Immature natural killer cell (primary cell): ENCODE data around the gene KRT28. TPM values are rescaled to one million over a fixed set of nuclear protein-coding genes. Genes with fewer than 3 reads are reported as not detected.
"Not testable (repeated sequence)": the region's sequence is repeated elsewhere in the genome, so short reads cannot be mapped to it uniquely, and the experiment has no call there.

Experiments used
- DNase-seq, 3 donors: peaks; one replicate each; pipeline ENCODE4 v3.0.0; 2022; ENCODE audit warnings: mixed read lengths in 1 of 3
- H3K27ac Mint-ChIP-seq, 6 donors: one replicate each; pipeline ENCODE4 v1.8.0; 2020; ENCODE audit warnings: mixed read lengths in 6 of 6, mild to moderate bottlenecking in 5 of 6, inconsistent platforms in 4 of 6, moderate library complexity in 3 of 6
- H3K27me3 Mint-ChIP-seq, 3 donors: one replicate each; pipeline ENCODE4 v1.8.0; 2020 to 2021; ENCODE audit warnings: low read depth in 3 of 3, mild to moderate bottlenecking in 3 of 3, mixed read lengths in 3 of 3, moderate library complexity in 3 of 3, inconsistent platforms in 1 of 3
- H3K36me3 Mint-ChIP-seq, 3 donors: one replicate each; pipeline ENCODE4 v1.8.0; 2020; ENCODE audit warnings: mixed read lengths in 3 of 3, inconsistent platforms in 2 of 3, mild to moderate bottlenecking in 2 of 3
- H3K4me1 Mint-ChIP-seq, 2 donors: one replicate each; pipeline ENCODE4 v1.8.0; 2020; ENCODE audit warnings: inconsistent platforms in 2 of 2, mild to moderate bottlenecking in 2 of 2, mixed read lengths in 2 of 2, moderate library complexity in 1 of 2
- H3K4me3 Mint-ChIP-seq, 5 donors: one replicate each; pipeline ENCODE4 v1.8.0; 2020; ENCODE audit warnings: mild to moderate bottlenecking in 5 of 5, mixed read lengths in 5 of 5, inconsistent platforms in 3 of 5, moderate library complexity in 3 of 5
- H3K9me3 Mint-ChIP-seq, 6 donors: one replicate each; pipeline ENCODE4 v1.8.0; 2020; ENCODE audit warnings: mild to moderate bottlenecking in 6 of 6, mixed read lengths in 6 of 6, inconsistent platforms in 4 of 6, moderate library complexity in 3 of 6
- polyA plus RNA-seq, 3 donors: library from polyadenylated mRNA; unstranded; fragments of 300-500 nt; fragmentation: Illumina TruSeq; gene quantifications; one replicate each; pipeline ENCODE4 v1.2.3, GENCODE V29; 2021

The KRT28 gene
- polyA plus RNA-seq, 3 donors from 2014 or later: not detected

DNA sequence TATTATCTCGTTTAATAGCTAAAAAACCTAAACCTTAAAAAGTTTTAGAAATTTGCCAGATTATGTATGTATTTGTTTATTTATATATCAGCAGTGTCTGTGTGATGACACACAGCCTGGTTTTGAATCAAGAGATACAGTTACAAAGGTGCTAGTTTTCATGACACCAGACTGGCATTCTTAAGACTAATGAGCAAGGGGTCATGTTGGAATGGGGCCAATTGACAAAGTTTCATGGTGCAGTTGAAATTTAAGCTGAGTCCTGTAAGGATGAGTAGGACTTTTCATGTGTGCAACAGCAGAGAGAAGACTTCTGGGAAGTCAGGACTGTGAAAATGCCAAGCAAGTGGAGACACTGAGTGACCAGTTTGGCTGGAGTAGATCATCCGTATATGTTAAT, 25.8 kb upstream of the KRT28 start:
- Mint-ChIP-seq H3K4me3 (no peak overlapping the region), H3K4me1 (peaks cover 0 to under 1% of the 10 kb centered on the region in 2 donors), H3K9me3 (peaks cover 0 to 5% (median 0%) of the 10 kb centered on the region in 6 donors), H3K36me3 (peaks cover 18 to 38% (median 35%) of the 10 kb centered on the region in 3 donors), H3K27me3 (peaks cover 1 to 13% (median 9%) of the 10 kb centered on the region in 3 donors), H3K27ac (no peak overlapping the region)
- DNase-seq: no peak

DNA sequence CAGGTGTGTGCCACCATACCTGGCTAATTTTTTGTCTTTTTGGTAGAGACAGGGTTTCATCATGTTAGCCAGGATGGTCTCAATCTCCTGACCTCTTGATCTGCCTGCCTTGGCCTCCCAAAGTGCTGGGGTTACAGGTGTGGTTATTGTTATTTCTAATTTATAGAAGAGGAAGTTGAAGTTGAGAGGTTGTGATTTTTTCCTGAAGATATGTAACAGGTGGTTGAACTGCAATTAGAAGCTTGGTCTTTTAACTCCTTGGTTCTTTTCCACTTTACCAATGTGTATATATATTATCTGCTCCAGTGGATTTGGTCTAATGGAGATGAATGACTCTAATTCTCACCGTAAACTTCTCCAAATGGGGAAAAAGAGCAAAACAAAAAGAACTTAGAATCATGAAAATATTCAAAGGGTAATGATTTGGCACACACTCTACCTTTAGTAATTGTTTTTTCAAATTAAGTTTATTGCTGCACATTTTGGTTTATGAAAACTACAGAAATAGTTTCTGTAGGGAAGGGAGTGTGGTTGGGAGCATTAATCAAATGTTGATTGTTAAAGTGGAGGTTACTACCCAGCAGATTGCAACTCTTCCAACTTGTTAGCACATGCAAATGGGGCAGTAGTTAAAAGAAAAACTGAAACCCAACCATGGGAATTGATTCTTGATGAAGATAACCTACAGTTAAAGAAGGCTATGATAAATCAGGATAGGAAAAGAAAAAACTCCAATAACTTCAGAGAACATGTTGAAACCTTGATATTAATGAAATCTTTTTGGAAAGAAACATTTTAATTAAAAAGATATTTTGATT, 24.5 kb upstream of the KRT28 start:
- H3K9me3 Mint-ChIP-seq: peaks cover 0 to 12% (median 0%) of the 10 kb centered on the region in 6 donors
- no peak for DNase-seq
- peaks cover 21 to 44% (median 34%) of the 10 kb centered on the region in 3 donors for H3K36me3 Mint-ChIP-seq
- peaks cover 3 to 22% (median 9%) of the 10 kb centered on the region in 3 donors for H3K27me3 Mint-ChIP-seq
- no peak overlapping the region for H3K4me3 Mint-ChIP-seq
- H3K27ac Mint-ChIP-seq: no peak overlapping the region
- peaks cover 6 to 14% of the 10 kb centered on the region in 2 donors for H3K4me1 Mint-ChIP-seq

DNA sequence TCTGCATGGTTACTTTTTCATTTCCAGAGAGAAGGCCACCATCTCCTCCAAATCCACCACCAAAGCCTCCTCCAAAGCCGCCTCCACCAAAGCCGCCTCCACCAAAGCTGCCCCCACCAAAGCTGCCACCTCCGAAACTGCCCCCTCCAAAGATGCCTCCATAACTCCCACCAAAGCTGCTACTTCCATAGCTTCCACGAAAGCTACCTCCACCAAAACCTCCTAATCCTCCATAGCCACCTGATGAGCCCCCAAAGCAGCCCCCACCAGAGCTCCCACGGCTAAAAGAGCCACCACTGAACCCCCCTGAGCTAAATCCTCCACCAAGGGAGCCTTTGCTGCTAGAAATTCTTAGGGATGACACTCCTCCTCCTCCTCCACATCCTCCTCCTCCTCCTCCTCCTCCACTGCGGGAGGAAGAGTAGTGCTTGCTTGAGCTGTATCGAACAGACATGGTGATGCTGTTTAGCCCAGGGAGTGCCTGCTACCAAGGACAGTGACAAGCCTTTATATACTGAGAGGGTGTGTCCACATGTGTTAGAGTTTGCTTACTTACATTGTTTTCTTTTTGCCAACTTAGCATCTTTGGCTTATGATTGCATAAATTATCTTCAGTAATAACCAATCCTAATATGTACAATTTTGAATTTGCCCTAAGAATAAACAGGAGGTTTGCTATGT, 22.5 kb upstream of the KRT28 start, which contains the start of gene KRT10:
TSS of gene KRT10 (minus strand) at position 483 of the 681 bp plus-strand sequence. CDS start at position 454, 29 bp downstream.
- peaks cover 18 to 30% of the 10 kb centered on the region in 2 donors for H3K4me1 Mint-ChIP-seq

DNA sequence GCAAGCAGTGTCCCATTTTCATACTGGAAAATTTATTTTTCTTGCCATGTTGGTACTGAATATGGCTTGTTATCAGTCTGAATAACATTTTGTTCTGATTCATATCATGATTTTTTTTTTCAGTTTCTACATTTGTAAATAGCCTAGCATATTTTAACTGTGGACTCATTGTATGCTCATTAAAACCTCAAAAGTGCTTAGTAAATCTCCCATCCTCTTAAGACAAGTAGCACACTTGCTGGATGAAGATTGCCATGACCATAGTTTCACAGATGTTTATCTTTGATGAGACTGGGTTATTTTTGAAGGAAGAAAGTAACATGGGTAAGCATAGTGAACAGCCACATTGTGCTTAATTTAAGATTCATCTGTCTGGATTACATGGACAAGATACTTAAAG, 21.8 kb upstream of the KRT28 start:
- peaks cover 2 to 18% (median 11%) of the 10 kb centered on the region in 3 donors for H3K27me3 Mint-ChIP-seq
- DNase-seq: no peak
- H3K9me3 Mint-ChIP-seq: peaks cover 0 to 21% (median 4%) of the 10 kb centered on the region in 6 donors
- peaks cover 37 to 42% (median 41%) of the 10 kb centered on the region in 3 donors for H3K36me3 Mint-ChIP-seq
- H3K27ac Mint-ChIP-seq: no peak overlapping the region
- peaks cover 21 to 35% of the 10 kb centered on the region in 2 donors for H3K4me1 Mint-ChIP-seq
- H3K4me3 Mint-ChIP-seq: no peak overlapping the region

More for the DNA sequence above, 22.5 kb upstream of the KRT28 start, which contains the start of gene KRT10:
- Mint-ChIP-seq H3K9me3 (peaks cover 0 to 15% (median 2%) of the 10 kb centered on the region in 6 donors), H3K27me3 (peaks cover 3 to 21% (median 11%) of the 10 kb centered on the region in 3 donors), H3K27ac (no peak within 1 kb of the TSS), H3K4me3 (no peak within 1 kb of the TSS), H3K36me3 (peaks cover 29 to 39% (median 34%) of the 10 kb centered on the region in 3 donors)
- DNase-seq: no peak

DNA sequence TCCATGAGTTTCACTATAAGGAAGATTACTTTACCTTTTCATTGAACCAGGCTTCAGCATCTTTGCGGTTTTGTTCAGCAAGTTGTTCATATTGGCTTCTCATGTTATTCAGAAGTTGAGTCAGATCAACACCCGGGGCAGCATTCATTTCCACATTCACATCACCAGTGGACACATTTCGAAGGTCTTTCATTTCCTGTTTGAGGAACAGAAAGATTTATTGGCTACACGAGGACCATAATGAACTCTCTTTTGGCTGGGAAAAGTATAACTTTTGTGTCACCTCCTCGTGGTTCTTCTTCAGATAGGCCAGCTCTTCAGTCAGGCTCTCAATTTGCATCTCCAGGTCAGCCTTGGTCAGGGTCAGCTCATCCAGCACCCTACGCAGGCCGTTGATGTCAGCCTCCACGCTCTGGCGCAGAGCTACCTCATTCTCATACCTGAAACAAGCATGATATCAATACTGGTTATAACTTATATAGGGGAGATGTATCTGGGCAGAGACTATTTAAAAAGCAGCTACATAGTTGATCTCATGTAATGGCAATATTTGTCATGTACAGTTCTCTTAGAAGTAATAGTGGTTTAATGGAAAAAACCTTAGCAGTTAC, 20.6 kb upstream of the KRT28 start:
- peak overlapping the region; percentile 8 to 86 (median 56) for H3K4me3 Mint-ChIP-seq
- H3K27me3 Mint-ChIP-seq: peaks cover 2 to 20% (median 6%) of the 10 kb centered on the region in 3 donors
- H3K27ac Mint-ChIP-seq: peak overlapping the region in 3 of 6 donors; percentile 46 to 87 (median 64)
- DNase-seq: no peak
- peaks cover 38 to 44% (median 38%) of the 10 kb centered on the region in 3 donors for H3K36me3 Mint-ChIP-seq
- H3K9me3 Mint-ChIP-seq: peaks cover 0 to 21% (median 4%) of the 10 kb centered on the region in 6 donors
- H3K4me1 Mint-ChIP-seq: peaks cover 21 to 35% of the 10 kb centered on the region in 2 donors

DNA sequence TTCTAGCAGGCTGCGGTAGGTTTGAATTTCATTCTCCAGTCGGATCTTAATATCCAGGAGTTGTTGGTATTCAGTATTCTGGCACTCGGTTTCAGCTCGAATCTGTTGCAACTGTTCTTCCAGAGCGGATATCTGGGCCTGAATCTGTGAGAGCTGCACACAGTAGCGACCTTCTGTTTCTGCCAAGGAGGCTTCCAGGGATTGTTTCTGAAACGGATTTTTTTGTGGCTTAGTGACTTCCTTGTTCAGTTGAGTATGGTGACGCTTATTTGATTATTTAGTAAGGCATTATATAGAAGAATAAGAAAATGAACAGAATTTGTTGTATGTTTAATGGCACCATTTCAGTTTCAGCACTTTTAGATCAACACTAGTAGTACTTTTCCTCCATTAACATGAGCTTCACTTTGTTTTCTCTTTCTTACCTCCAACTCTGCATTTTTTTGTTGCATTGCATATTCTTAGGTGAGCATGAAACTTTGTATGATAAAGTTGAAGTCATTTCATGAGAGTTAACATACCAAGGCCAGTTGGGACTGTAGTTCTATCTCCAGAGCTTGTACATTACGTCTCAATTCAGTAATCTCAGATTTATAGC, 19.9 kb upstream of the KRT28 start:
- Mint-ChIP-seq H3K4me3 (peak overlapping the region; percentile 80 to 90 (median 82)), H3K4me1 (peaks cover 21 to 35% of the 10 kb centered on the region in 2 donors), H3K36me3 (peaks cover 38 to 44% (median 39%) of the 10 kb centered on the region in 3 donors), H3K27ac (peak overlapping the region; percentile 73 to 90 (median 85)), H3K9me3 (peaks cover 0 to 28% (median 6%) of the 10 kb centered on the region in 6 donors), H3K27me3 (peaks cover 2 to 20% (median 6%) of the 10 kb centered on the region in 3 donors)
- DNase-seq: no peak

DNA sequence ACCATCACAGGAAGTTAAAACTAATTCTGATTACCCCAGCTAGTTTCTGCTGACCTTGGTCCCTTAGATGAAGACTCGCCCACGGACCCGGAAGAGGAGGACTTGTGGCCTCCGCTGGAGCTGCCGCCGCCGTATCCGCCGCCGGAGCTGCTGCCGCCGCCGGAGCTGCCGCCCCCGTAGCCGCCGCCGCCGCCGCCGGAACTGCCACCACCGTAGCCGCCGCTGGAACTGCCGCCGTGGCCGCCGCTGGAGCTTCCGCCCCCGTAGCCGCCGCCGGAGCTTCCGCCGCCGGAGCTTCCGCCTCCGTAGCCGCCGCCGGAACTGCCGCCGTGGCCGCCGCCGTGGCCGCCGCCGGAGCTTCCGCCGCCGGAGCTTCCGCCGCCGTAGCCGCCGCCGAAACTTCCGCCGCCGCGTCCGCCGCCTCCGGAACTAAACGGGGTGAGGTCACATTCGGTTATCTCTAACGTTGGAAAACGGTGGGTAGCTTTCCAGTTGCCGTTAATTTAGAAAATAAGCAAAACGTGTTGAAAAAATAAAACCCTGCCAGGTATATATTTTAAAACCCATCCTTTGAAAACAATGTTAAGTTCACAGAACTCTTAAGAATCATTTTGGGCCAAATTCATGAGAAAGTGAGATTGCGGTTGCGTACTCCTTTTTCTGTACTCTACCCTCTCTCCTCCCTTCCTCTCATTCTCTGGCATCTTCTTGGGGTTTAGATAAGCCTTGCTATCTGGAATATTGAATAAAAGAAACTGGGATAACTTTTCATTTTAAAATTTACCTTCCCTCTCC, 19.2 kb upstream of the KRT28 start:
- Mint-ChIP-seq H3K27me3 (peaks cover 2 to 22% (median 10%) of the 10 kb centered on the region in 3 donors), H3K4me3 (peak overlapping the region; percentile 90 to 98 (median 91)), H3K27ac (peak overlapping the region; percentile 87 to 96 (median 90)), H3K36me3 (peaks cover 33 to 41% (median 40%) of the 10 kb centered on the region in 3 donors), H3K4me1 (peaks cover 21 to 35% of the 10 kb centered on the region in 2 donors), H3K9me3 (peaks cover 0 to 35% (median 6%) of the 10 kb centered on the region in 6 donors)
- DNase-seq: peak; percentile 77 to 85 (median 81)

DNA sequence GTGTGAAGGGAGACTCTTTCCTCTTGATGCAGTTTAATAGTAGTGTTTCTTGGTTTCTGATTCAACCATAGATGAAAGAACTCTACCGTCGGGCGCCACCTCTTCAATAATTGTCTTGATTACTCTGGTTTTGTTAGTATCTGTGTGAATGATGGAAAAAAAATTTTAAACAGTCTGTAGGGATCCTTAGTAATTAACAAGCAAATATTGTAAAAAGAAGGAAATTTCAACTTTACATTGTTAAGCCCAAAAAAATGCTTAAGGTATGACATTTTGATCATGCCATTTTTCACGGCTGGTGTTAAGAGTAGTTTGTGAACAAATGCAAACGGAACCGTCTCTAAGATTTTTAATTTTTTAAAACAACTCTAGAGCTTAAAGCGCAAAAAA, 18.6 kb upstream of the KRT28 start:
- peak overlapping the region; percentile 87 to 96 (median 90) for H3K27ac Mint-ChIP-seq
- H3K27me3 Mint-ChIP-seq: peaks cover 2 to 26% (median 12%) of the 10 kb centered on the region in 3 donors
- peaks cover 21 to 35% of the 10 kb centered on the region in 2 donors for H3K4me1 Mint-ChIP-seq
- peaks cover 0 to 39% (median 6%) of the 10 kb centered on the region in 6 donors for H3K9me3 Mint-ChIP-seq
- no peak for DNase-seq
- peak overlapping the region; percentile 90 to 98 (median 91) for H3K4me3 Mint-ChIP-seq
- H3K36me3 Mint-ChIP-seq: peaks cover 33 to 41% (median 39%) of the 10 kb centered on the region in 3 donors

DNA sequence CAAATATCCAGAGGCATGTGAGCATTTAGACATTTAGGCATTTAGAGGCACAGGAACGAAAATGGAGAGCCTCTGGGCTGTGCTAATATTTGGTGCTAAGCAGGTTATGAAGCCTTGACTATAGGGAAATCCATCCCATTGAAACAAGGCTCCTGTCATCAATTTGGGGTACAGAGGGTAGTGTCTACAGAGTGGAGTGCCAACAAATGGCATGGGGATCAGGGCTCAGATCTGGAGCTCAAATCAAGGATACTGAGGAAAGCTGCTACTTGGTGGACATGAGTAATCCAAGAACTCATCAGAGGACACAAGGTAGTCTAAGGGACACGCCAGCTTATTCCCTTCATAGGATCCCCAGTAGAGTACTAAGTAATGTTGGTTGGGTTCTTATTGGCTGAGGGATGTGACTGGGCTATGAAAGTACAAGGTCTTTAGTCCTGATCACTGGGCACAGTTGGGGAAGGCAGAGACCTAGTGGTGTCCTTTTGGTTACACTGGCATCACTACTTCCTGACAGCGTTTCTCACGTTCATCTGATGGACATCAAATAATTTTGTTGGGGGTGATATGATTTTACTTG, 17.4 kb upstream of the KRT28 start:
- Mint-ChIP-seq H3K27me3 (peaks cover 2 to 32% (median 16%) of the 10 kb centered on the region in 3 donors), H3K4me3 (peak overlapping the region; percentile 51 to 98 (median 90)), H3K9me3 (peaks cover 0 to 39% (median 6%) of the 10 kb centered on the region in 6 donors), H3K36me3 (peaks cover 29 to 36% (median 31%) of the 10 kb centered on the region in 3 donors), H3K27ac (peak overlapping the region in 4 of 6 donors; percentile 43 to 68 (median 59)), H3K4me1 (peaks cover 21 to 35% of the 10 kb centered on the region in 2 donors)
- no peak for DNase-seq

DNA sequence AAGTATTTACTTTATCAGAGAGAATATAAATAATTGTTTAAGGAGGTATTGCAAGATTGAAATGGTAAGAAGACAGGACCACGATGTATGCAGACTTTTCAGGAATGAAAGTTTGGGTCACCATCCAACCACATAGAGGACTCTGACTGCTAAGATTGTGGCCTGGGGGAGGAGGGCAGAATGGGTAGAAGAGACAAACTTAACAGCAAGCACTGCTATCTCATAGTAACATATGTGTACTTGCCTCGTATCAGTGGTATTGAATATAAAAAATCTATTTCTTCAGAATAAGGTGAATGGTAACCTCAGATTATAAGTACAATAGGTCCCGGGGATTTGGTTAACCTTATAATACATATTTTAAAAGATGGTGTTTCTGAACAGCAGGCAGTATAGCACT, 16.8 kb upstream of the KRT28 start:
- H3K27ac Mint-ChIP-seq: peak overlapping the region in 1 of 6 donors; percentile 36
- H3K4me3 Mint-ChIP-seq: peak overlapping the region in 2 of 5 donors; percentile 92 to 98
- peaks cover 2 to 32% (median 20%) of the 10 kb centered on the region in 3 donors for H3K27me3 Mint-ChIP-seq
- DNase-seq: no peak
- H3K36me3 Mint-ChIP-seq: peaks cover 24 to 34% (median 27%) of the 10 kb centered on the region in 3 donors
- H3K9me3 Mint-ChIP-seq: peaks cover 0 to 39% (median 6%) of the 10 kb centered on the region in 6 donors
- H3K4me1 Mint-ChIP-seq: peaks cover 21 to 35% of the 10 kb centered on the region in 2 donors

DNA sequence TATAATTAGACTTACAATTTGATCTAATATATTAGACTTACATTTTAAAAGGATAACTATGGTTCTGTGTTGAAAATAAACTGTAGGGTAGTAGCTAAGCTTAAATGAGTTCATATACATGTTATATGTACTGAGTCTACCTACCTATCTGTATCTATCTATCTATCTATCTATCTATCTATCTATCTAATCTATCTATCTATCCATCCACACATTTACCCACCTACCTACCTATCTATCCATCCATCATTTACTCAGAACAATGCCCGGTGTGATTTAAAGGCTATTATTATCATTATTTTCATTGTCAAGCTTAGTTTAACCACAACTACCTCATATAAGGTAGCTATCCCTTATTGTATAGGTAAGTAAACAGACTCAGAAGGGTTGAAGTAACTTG, 15.6 kb upstream of the KRT28 start:
- Mint-ChIP-seq H3K27ac (no peak overlapping the region), H3K27me3 (peaks cover 8 to 33% (median 29%) of the 10 kb centered on the region in 3 donors), H3K4me1 (peaks cover 21 to 33% of the 10 kb centered on the region in 2 donors)

DNA sequence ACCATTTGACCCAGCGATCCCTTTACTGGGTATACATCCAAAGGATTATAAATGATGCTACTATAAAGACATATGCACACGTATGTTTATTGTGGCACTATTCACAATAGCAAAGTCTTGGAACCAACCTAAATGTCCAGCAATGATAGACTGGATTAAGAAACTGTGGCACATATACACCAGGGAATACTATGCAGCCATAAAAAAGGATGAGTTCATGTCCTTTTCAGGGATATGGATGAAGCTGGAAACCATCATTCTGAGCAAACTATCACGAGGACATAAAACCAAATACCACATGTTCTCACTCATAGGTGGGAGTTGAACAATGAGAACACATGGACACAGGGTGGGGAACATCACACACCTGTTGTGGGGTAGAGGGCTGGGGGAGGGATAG, 14.9 kb upstream of the KRT28 start:
- Mint-ChIP-seq H3K4me1 (peaks cover 18 to 25% of the 10 kb centered on the region in 2 donors), H3K9me3 (peaks cover 0 to 31% (median 6%) of the 10 kb centered on the region in 6 donors), H3K36me3 (peaks cover 21 to 23% (median 22%) of the 10 kb centered on the region in 3 donors), H3K27me3 (peaks cover 12 to 30% (median 28%) of the 10 kb centered on the region in 3 donors)
- H3K4me3 Mint-ChIP-seq, H3K27ac Mint-ChIP-seq, DNase-seq: not testable (repeated sequence)

More for the DNA sequence above, 15.6 kb upstream of the KRT28 start:
- Mint-ChIP-seq H3K36me3 (peaks cover 24 to 28% (median 24%) of the 10 kb centered on the region in 3 donors), H3K4me3 (no peak overlapping the region), H3K9me3 (peaks cover 0 to 37% (median 6%) of the 10 kb centered on the region in 6 donors)
- DNase-seq: no peak
